HepG2 (cell line): ENCODE measurements around the gene PFN2. TPM values are rescaled to one million over a fixed set of nuclear protein-coding genes. Genes with fewer than 3 reads are reported as not detected.
A peak's percentile ranks its signal among the peaks of the same experiment; 100 is the strongest.

Source experiments
- ELF3 ChIP-seq: IDR thresholded peaks from 2 replicates; pipeline ENCODE4 v1.6.1; 2016; ENCODE audit warnings: missing genetic modification reagents, missing compliant biosample characterization
- ERF ChIP-seq: IDR thresholded peaks from 2 replicates; pipeline ENCODE4 v1.6.1; 2018; ENCODE audit warnings: missing biosample characterization, missing genetic modification reagents
- GABPA ChIP-seq, 2 experiments: IDR thresholded peaks; 2 replicates each; pipeline ENCODE4 v1.6.1; 2011 to 2016; ENCODE audit warnings: low read depth in 2 of 2, low read length in 1 of 2, missing biosample characterization in 1 of 2, missing genetic modification characterization in 1 of 2
- HHEX ChIP-seq: IDR thresholded peaks from 2 replicates; pipeline ENCODE4 v1.6.1; 2016; ENCODE audit warnings: control low read depth
- HMGXB3 ChIP-seq: sonication (generic); formaldehyde crosslinking; IDR thresholded peaks from 2 replicates; pipeline ENCODE4 v1.4.0; 2020; ENCODE audit warnings: missing genetic modification reagents, borderline replicate concordance
- HNF4A ChIP-seq: sonication (generic); formaldehyde crosslinking; IDR thresholded peaks from 2 replicates; pipeline ENCODE4 v1.4.0; 2020; ENCODE audit warnings: missing genetic modification reagents
- HNRNPK ChIP-seq: fragments of 200-400 bp; formaldehyde crosslinking; IDR thresholded peaks from 2 replicates; pipeline ENCODE4 v1.6.1; 2018; ENCODE audit warnings: low read length, low read depth, moderate library complexity, mild to moderate bottlenecking; ENCODE audit not compliant: poor library complexity, severe bottlenecking
- KDM2A ChIP-seq: sonication (generic); formaldehyde crosslinking; IDR thresholded peaks from 2 replicates; pipeline ENCODE4 v1.4.0; 2020; ENCODE audit warnings: low read depth, missing genetic modification reagents, borderline replicate concordance
- MYC ChIP-seq: sonication (generic); formaldehyde crosslinking; IDR thresholded peaks from 2 replicates; pipeline ENCODE4 v1.9.0; 2021; ENCODE audit warnings: missing genetic modification reagents, borderline replicate concordance
- NCOA1 ChIP-seq: sonication (generic); formaldehyde crosslinking; IDR thresholded peaks from 2 replicates; pipeline ENCODE4 v1.9.0; 2021; ENCODE audit warnings: missing genetic modification reagents
- NFE2L1 ChIP-seq: sonication (generic); formaldehyde crosslinking; IDR thresholded peaks from 2 replicates; pipeline ENCODE4 v1.4.0; 2020; ENCODE audit warnings: missing genetic modification reagents, mild to moderate bottlenecking, borderline replicate concordance
- POLR2A ChIP-seq, 2 experiments: IDR thresholded peaks; 2 replicates each; pipeline ENCODE4 v1.6.1; 2011; ENCODE audit warnings: low read depth in 2 of 2, low read length in 2 of 2, mild to moderate bottlenecking in 1 of 2, moderate library complexity in 1 of 2; ENCODE audit not compliant: insufficient read depth in 1 of 2
- SALL2 ChIP-seq: sonication (generic); formaldehyde crosslinking; IDR thresholded peaks from 2 replicates; pipeline ENCODE4 v1.8.1; 2023; ENCODE audit warnings: mild to moderate bottlenecking, missing genetic modification reagents, inconsistent platforms
- SIX4 ChIP-seq: sonication (generic); formaldehyde crosslinking; IDR thresholded peaks from 2 replicates; pipeline ENCODE4 v1.4.0; 2020; ENCODE audit warnings: missing genetic modification reagents
- SRY ChIP-seq: sonication (generic); formaldehyde crosslinking; IDR thresholded peaks from 2 replicates; pipeline ENCODE4 v1.8.0; 2022; ENCODE audit warnings: mild to moderate bottlenecking, missing genetic modification reagents
- THAP7 ChIP-seq: sonication (generic); formaldehyde crosslinking; IDR thresholded peaks from 2 replicates; pipeline ENCODE4 v1.8.1; 2023; ENCODE audit warnings: mild to moderate bottlenecking, missing genetic modification reagents
- XRCC5 ChIP-seq: fragments of 200-400 bp; formaldehyde crosslinking; optimal IDR thresholded peaks from 2 replicates; pipeline ENCODE3; 2017; ENCODE audit warnings: mild to moderate bottlenecking, low read length
- ZBTB42 ChIP-seq: sonication (generic); formaldehyde crosslinking; IDR thresholded peaks from 2 replicates; pipeline ENCODE4 v1.5.0; 2020; ENCODE audit warnings: mild to moderate bottlenecking, missing genetic modification reagents
- ZFP41 ChIP-seq: sonication (generic); formaldehyde crosslinking; IDR thresholded peaks from 2 replicates; pipeline ENCODE4 v1.4.0; 2020; ENCODE audit warnings: mild to moderate bottlenecking, missing genetic modification reagents, borderline replicate concordance
- ZFYVE20 ChIP-seq: sonication (generic); formaldehyde crosslinking; IDR thresholded peaks from 2 replicates; pipeline ENCODE4 v1.8.0; 2023; ENCODE audit warnings: low read depth, mild to moderate bottlenecking, moderate library complexity, missing genetic modification reagents, borderline replicate concordance
- ZNF124 ChIP-seq: sonication (generic); formaldehyde crosslinking; IDR thresholded peaks from 2 replicates; pipeline ENCODE4 v1.4.0; 2020; ENCODE audit warnings: missing genetic modification reagents
- ZNF160 ChIP-seq: sonication (generic); formaldehyde crosslinking; IDR thresholded peaks from 2 replicates; pipeline ENCODE4 v1.8.0; 2022; ENCODE audit warnings: mild to moderate bottlenecking, inconsistent platforms, missing genetic modification reagents
- ZNF235 ChIP-seq: sonication (generic); formaldehyde crosslinking; IDR thresholded peaks from 2 replicates; pipeline ENCODE4 v1.8.1; 2023; ENCODE audit warnings: mild to moderate bottlenecking, missing genetic modification reagents, borderline replicate concordance
- ZNF530 ChIP-seq: sonication (generic); formaldehyde crosslinking; IDR thresholded peaks from 2 replicates; pipeline ENCODE4 v1.5.0; 2020; ENCODE audit warnings: low read depth, mild to moderate bottlenecking, missing genetic modification reagents
- ZNF543 ChIP-seq: sonication (generic); formaldehyde crosslinking; IDR thresholded peaks from 2 replicates; pipeline ENCODE4 v1.4.0; 2020; ENCODE audit warnings: mild to moderate bottlenecking, missing genetic modification reagents
- ZSCAN30 ChIP-seq: sonication (generic); formaldehyde crosslinking; IDR thresholded peaks from 2 replicates; pipeline ENCODE4 v1.5.0; 2020; ENCODE audit warnings: mild to moderate bottlenecking, missing genetic modification reagents
- polyA plus RNA-seq, 8 experiments: library from polyadenylated mRNA; depleted of rRNA in 3 of 8; stranded (reverse) in 7 of 8; unstranded in 1 of 8; fragments of >200 nt; fragmentation: Illumina TruSeq in 4 of 8; extraction: Trizol in 4 of 8; gene quantifications; 2 replicates each; pipeline versions ENCODE4 v1.2.1 to v1.2.3, GENCODE V29; 2011 to 2016; ENCODE audit warnings: low read depth in 4 of 8, missing spikeins in 1 of 8, mixed read lengths in 1 of 8; ENCODE audit not compliant: insufficient read depth in 1 of 8
- total RNA-seq, 5 experiments: library from RNA; depleted of rRNA; stranded (reverse); fragments of >200 nt; fragmentation: Illumina TruSeq; extraction: Trizol; gene quantifications; 2 replicates each; pipeline ENCODE4 v1.2.3, GENCODE V29; 2016; ENCODE audit warnings: low read depth in 1 of 5

PFN2 gene
- total and polyA plus RNA-seq, 2 of the 13 experiments (the other 11 are each of a cell fraction or from before 2014, with no cell fraction given) = 57.3 to 150 TPM

GRCh38 chr3:149970716-149971402 is at the start of gene PFN2 (continued):
- TF ChIP-seq HNF4A (CRISPR knock-in tag) (no peak), KDM2A (peak; percentile 86), ZNF530 (CRISPR knock-in tag) (no peak), ELF3 (CRISPR knock-in tag) (peak; percentile 58), ZNF160 (CRISPR knock-in tag) (no peak), ERF (CRISPR knock-in tag) (no peak; the same call in 1 of the 2 replicates), HNRNPK (peak; percentile 81), ZNF543 (CRISPR knock-in tag) (0 out of 2 replicates have a peak, but pooled peaks have one; percentile 70), SALL2 (CRISPR knock-in tag) (peak; percentile 21; the same call in 1 of the 2 replicates), THAP7 (no peak), ZFYVE20 (CRISPR knock-in tag) (0 out of 2 replicates have a peak, but pooled peaks have one; percentile 42), SIX4 (no peak; the same call in 1 of the 2 replicates), POLR2A (IDR thresholded peaks at IDR 0.05; ENCODE audit: insufficient read depth in 1 of 2, low read depth in 2 of 2, low read length in 2 of 2) (peak; percentile 68 to 81), ZSCAN30 (CRISPR knock-in tag) (no peak), NCOA1 (no peak), GABPA (IDR thresholded peaks at IDR 0.05; ENCODE audit: low read depth, low read length) (no peak), GABPA (CRISPR knock-in tag; IDR thresholded peaks at IDR 0.05; ENCODE audit: low read depth) (no peak), ZFP41 (CRISPR knock-in tag) (0 out of 2 replicates have a peak, but pooled peaks have one; percentile 29), MYC (CRISPR knock-in tag) (peak; percentile 98), SRY (CRISPR knock-in tag) (peak; percentile 87), XRCC5 (no peak), HHEX (CRISPR knock-in tag) (no peak), HMGXB3 (no peak; the same call in 1 of the 2 replicates), ZNF124 (CRISPR knock-in tag) (no peak), NFE2L1 (CRISPR knock-in tag) (no peak), ZNF235 (CRISPR knock-in tag) (no peak), ZBTB42 (CRISPR knock-in tag) (no peak)
